HepG2 (cell line): ENCODE results near the gene THADA. TPM values are rescaled to one million over a fixed set of nuclear protein-coding genes. Genes with fewer than 3 reads are reported as not detected.

Experiments
- ARNTL ChIP-seq: sonication (generic); formaldehyde crosslinking; IDR thresholded peaks from 2 replicates; pipeline ENCODE4 v1.4.0; 2020; ENCODE audit warnings: mild to moderate bottlenecking, missing genetic modification reagents
- BATF2 ChIP-seq: sonication (generic); formaldehyde crosslinking; IDR thresholded peaks from 2 replicates; pipeline ENCODE4 v1.8.0; 2022; ENCODE audit warnings: mild to moderate bottlenecking, missing genetic modification reagents, moderate library complexity
- HDAC6 ChIP-seq: fragments of 200-600 bp; sonication (generic); IDR thresholded peaks from 2 replicates; pipeline ENCODE4 v1.7.0; 2017; ENCODE audit warnings: mild to moderate bottlenecking, antibody characterized with exemption, low read length, low read depth
- KAT7 ChIP-seq: IDR thresholded peaks from 2 replicates; pipeline ENCODE4 v1.6.1; 2018; ENCODE audit warnings: borderline replicate concordance, missing compliant biosample characterization
- KDM5A ChIP-seq: fragments of 200-600 bp; sonication (generic); IDR thresholded peaks from 2 replicates; pipeline ENCODE4 v1.7.0; 2018; ENCODE audit warnings: antibody characterized with exemption, mild to moderate bottlenecking, low read length, borderline replicate concordance
- MTF2 ChIP-seq: sonication (generic); formaldehyde crosslinking; IDR thresholded peaks from 2 replicates; pipeline ENCODE4 v1.5.0; 2020; ENCODE audit warnings: missing genetic modification reagents, borderline replicate concordance
- NCOA5 ChIP-seq: sonication (generic); formaldehyde crosslinking; IDR thresholded peaks from 2 replicates; pipeline ENCODE4 v1.4.0; 2020; ENCODE audit warnings: missing genetic modification reagents
- PAF1 ChIP-seq: IDR thresholded peaks from 2 replicates; pipeline ENCODE4 v1.6.1; 2016; ENCODE audit warnings: missing genetic modification reagents, missing compliant biosample characterization
- PHB2 ChIP-seq: fragments of 450-650 bp; IDR thresholded peaks from 2 replicates; pipeline ENCODE4 v1.6.1; 2018; ENCODE audit not compliant: partially characterized antibody
- POGZ ChIP-seq: sonication (generic); formaldehyde crosslinking; IDR thresholded peaks from 2 replicates; pipeline ENCODE4 v1.4.0; 2020; ENCODE audit warnings: mild to moderate bottlenecking, missing genetic modification reagents
- PRDM15 ChIP-seq: sonication (generic); formaldehyde crosslinking; IDR thresholded peaks from 2 replicates; pipeline ENCODE4 v1.4.0; 2020; ENCODE audit warnings: missing genetic modification reagents
- SRF ChIP-seq: IDR thresholded peaks from 2 replicates; pipeline ENCODE4 v1.6.1; 2011; ENCODE audit warnings: mild to moderate bottlenecking, low read depth, low read length, moderate library complexity
- ZBED4 ChIP-seq: sonication (generic); formaldehyde crosslinking; IDR thresholded peaks from 2 replicates; pipeline ENCODE4 v1.4.0; 2020; ENCODE audit warnings: missing genetic modification reagents, borderline replicate concordance
- ZFP41 ChIP-seq: sonication (generic); formaldehyde crosslinking; IDR thresholded peaks from 2 replicates; pipeline ENCODE4 v1.4.0; 2020; ENCODE audit warnings: mild to moderate bottlenecking, missing genetic modification reagents, borderline replicate concordance
- ZFP91 ChIP-seq: sonication (generic); formaldehyde crosslinking; IDR thresholded peaks from 2 replicates; pipeline ENCODE4 v1.9.0; 2022; ENCODE audit warnings: missing genetic modification reagents, mild to moderate bottlenecking, borderline replicate concordance
- ZNF121 ChIP-seq: sonication (generic); formaldehyde crosslinking; IDR thresholded peaks from 2 replicates; pipeline ENCODE4 v1.5.0; 2020; ENCODE audit warnings: mild to moderate bottlenecking, missing genetic modification reagents
- ZNF567 ChIP-seq: sonication (generic); formaldehyde crosslinking; IDR thresholded peaks from 2 replicates; pipeline ENCODE4 v1.8.1; 2023; ENCODE audit warnings: mild to moderate bottlenecking, missing genetic modification reagents, borderline replicate concordance
- ZNF660 ChIP-seq: sonication (generic); formaldehyde crosslinking; IDR thresholded peaks from 2 replicates; pipeline ENCODE4 v1.5.1; 2020; ENCODE audit warnings: mild to moderate bottlenecking, low read depth, missing genetic modification reagents, borderline replicate concordance
- polyA plus RNA-seq, 8 experiments: library from polyadenylated mRNA; depleted of rRNA in 3 of 8; stranded (reverse) in 7 of 8; unstranded in 1 of 8; fragments of >200 nt; fragmentation: Illumina TruSeq in 4 of 8; extraction: Trizol in 4 of 8; gene quantifications; 2 replicates each; pipeline versions ENCODE4 v1.2.1 to v1.2.3, GENCODE V29; 2011 to 2016; ENCODE audit warnings: low read depth in 4 of 8, missing spikeins in 1 of 8, mixed read lengths in 1 of 8; ENCODE audit not compliant: insufficient read depth in 1 of 8
- total RNA-seq, 5 experiments: library from RNA; depleted of rRNA; stranded (reverse); fragments of >200 nt; fragmentation: Illumina TruSeq; extraction: Trizol; gene quantifications; 2 replicates each; pipeline ENCODE4 v1.2.3, GENCODE V29; 2016; ENCODE audit warnings: low read depth in 1 of 5

The THADA gene
- total and polyA plus RNA-seq, 2 of the 13 experiments (the other 11 are each of a cell fraction or from before 2014, with no cell fraction given), result 12.7 to 21.7 TPM

- TF ChIP-seq BATF2 (CRISPR knock-in tag) (peak; percentile 86), SRF (no peak), PAF1 (CRISPR knock-in tag) (no peak), ZNF660 (peak; percentile 46; the same call in 1 of the 2 replicates), MTF2 (0 out of 2 replicates have a peak, but pooled peaks have one; percentile 29), ZNF121 (CRISPR knock-in tag) (0 out of 2 replicates have a peak, but pooled peaks have one; percentile 7), ZBED4 (CRISPR knock-in tag) (peak; percentile 85), ZFP41 (CRISPR knock-in tag) (no peak; the same call in 1 of the 2 replicates), ZNF567 (CRISPR knock-in tag) (no peak; the same call in 1 of the 2 replicates), ZFP91 (CRISPR knock-in tag) (peak; percentile 96), KDM5A (peak; percentile 89; the same call in 1 of the 2 replicates), POGZ (CRISPR knock-in tag) (peak; percentile 98; the same call in 1 of the 2 replicates), PHB2 (no peak), HDAC6 (no peak), PRDM15 (CRISPR knock-in tag) (0 out of 2 replicates have a peak, but pooled peaks have one; percentile 32), KAT7 (CRISPR knock-in tag) (no peak; the same call in none of the 2 replicates), ARNTL (CRISPR knock-in tag) (no peak; the same call in 1 of the 2 replicates), NCOA5 (no peak; the same call in 1 of the 2 replicates)
Measured at GRCh38 chr2:43595603-43596412, at the start of gene THADA (continued).
